Stimulated activated CD8-positive, alpha-beta memory T cell treated with anti-CD3 and anti-CD28 coated beads, Interleukin-12 subunit alpha, Interleukin-12 subunit beta, amount 100 ng/mL, for 1 hour (primary cell): ENCODE data around the gene ITM2C.

Experiments
- DNase-seq: peaks from one replicate; pipeline ENCODE4 v3.0.0-alpha.2; 2020; ENCODE audit warnings: low read depth

ITM2C gene

GRCh38 chr2:230864605-230865306 lies at the start of gene ITM2C:
ITM2C (plus strand) TSS chr2:230864942; CDS start chr2:230865026, 84 bp downstream.
- peak; percentile 50 for DNase-seq

- no peak for DNase-seq
Observed at GRCh38 chr2:230815088-230815487, 49.7 kb upstream of the ITM2C start.

- no peak for DNase-seq
Observed at GRCh38 chr2:230816735-230817134, 48.0 kb upstream of the ITM2C start.

GRCh38 chr2:230819433-230819832 lies 45.3 kb upstream of the ITM2C start:
- no peak for DNase-seq

- no peak for DNase-seq
Observed at GRCh38 chr2:230821261-230821990, 43.3 kb upstream of the ITM2C start.

GRCh38 chr2:230821991-230822520 lies 42.7 kb upstream of the ITM2C start:
- no peak for DNase-seq

GRCh38 chr2:230823264-230823964 lies 41.3 kb upstream of the ITM2C start:
- DNase-seq = no peak

GRCh38 chr2:230824406-230824978 lies 40.2 kb upstream of the ITM2C start:
- DNase-seq = peak; percentile 43

- no peak for DNase-seq
Observed at GRCh38 chr2:230825354-230825753, 39.4 kb upstream of the ITM2C start.

GRCh38 chr2:230827774-230828271 lies 36.9 kb upstream of the ITM2C start:
- no peak for DNase-seq

- DNase-seq = no peak
Observed at GRCh38 chr2:230828272-230828961, 36.3 kb upstream of the ITM2C start.

- no peak for DNase-seq
Observed at GRCh38 chr2:230829293-230829692, 35.4 kb upstream of the ITM2C start.

GRCh38 chr2:230829959-230830358 lies 34.8 kb upstream of the ITM2C start:
- no peak for DNase-seq

GRCh38 chr2:230830428-230830827 lies 34.3 kb upstream of the ITM2C start:
- DNase-seq = no peak

- DNase-seq = no peak
Observed at GRCh38 chr2:230840301-230840700, 24.4 kb upstream of the ITM2C start.

- no peak for DNase-seq
Observed at GRCh38 chr2:230842473-230842872, 22.3 kb upstream of the ITM2C start.

GRCh38 chr2:230843132-230843531 lies 21.6 kb upstream of the ITM2C start:
- DNase-seq = no peak

GRCh38 chr2:230846360-230846759 lies 18.4 kb upstream of the ITM2C start:
- DNase-seq = no peak

GRCh38 chr2:230847883-230848388 lies 16.8 kb upstream of the ITM2C start:
- peak; percentile 87 for DNase-seq

GRCh38 chr2:230849633-230850357 lies 14.9 kb upstream of the ITM2C start:
- peak; percentile 56 for DNase-seq

GRCh38 chr2:230850358-230850658 lies 14.4 kb upstream of the ITM2C start:
- DNase-seq = no peak
